Right ventricle myocardium superior (tissue), 1 donor: ENCODE measurements around the gene SELENOF. TPM values are rescaled to one million over a fixed set of nuclear protein-coding genes. Genes with fewer than 3 reads are reported as not detected.
A peak's percentile ranks its signal among the peaks of the same experiment; 100 is the strongest.

ENCODE experiments used
- ATAC-seq: fragments of 200-7000 bp; cut with Tn5 transposase; one replicate; pipeline ENCODE4 v1.9.1; 2020; ENCODE audit warnings: mild to moderate bottlenecking; ENCODE audit not compliant: poor library complexity
- DNase-seq: peaks from one replicate; pipeline ENCODE4 v3.0.0-alpha.2; 2020
- intact Hi-C: fragments of 100-400 bp; cut with DNase I; formaldehyde crosslinking; loops from one replicate; pipeline ENCODE4 v1.11.2; 2022
- total RNA-seq: library from RNA; stranded (reverse); fragmentation: NEBNext Ultra II Directional; extraction: Animal tissue kit (Norgen Biotek cat#: 25700); gene quantifications from one replicate; pipeline ENCODE4 v1.2.1, GENCODE V29; 2021
- donor health status: DM: no; HTN: yes; CAD: no; lungs with severe emphysema.

Gene SELENOF
- total RNA-seq, 1 donor from 2014 or later = 69.8 TPM

DNA sequence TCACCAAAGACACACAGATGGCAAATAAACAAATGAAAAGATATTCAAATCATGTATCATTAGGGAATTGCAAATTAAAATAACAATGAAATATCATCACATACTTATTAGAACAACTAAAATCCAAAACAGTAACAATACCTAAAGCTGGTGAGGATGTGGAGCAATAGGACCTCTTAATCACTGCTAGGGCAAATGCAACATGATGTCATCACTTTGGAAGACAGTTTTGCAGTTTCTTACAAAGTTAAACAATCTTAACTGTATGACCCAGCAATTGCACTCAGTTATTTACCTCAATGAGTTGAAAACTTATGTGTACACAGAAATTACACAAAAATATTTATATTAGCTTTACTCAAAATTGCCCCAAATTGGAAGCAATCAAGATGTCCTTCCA, 47.3 kb downstream of the SELENOF start:
- intact Hi-C loops = no loop called here
- no peak for ATAC-seq
- DNase-seq = no peak

- no peak for ATAC-seq
- no peak for DNase-seq
- intact Hi-C loops = no loop called here
These were observed 47.8 kb downstream of the SELENOF start for GRCh38 chr1:86865973-86866637.

- ATAC-seq (no peak), DNase-seq (no peak)
- intact Hi-C loops = no loop called here
These were observed 51.0 kb downstream of the SELENOF start for GRCh38 chr1:86862920-86863319.

- DNase-seq = no peak
- intact Hi-C loops = no loop called here
- ATAC-seq = no peak
These were observed 52.5 kb downstream of the SELENOF start for GRCh38 chr1:86861424-86861823.

- no peak for DNase-seq
- ATAC-seq = no peak
- intact Hi-C loops = no loop called here
These were observed 53.5 kb downstream of the SELENOF start for GRCh38 chr1:86860424-86860823.

- ATAC-seq = no peak
- DNase-seq = no peak
- intact Hi-C loops = no loop called here
These were observed 53.9 kb downstream of the SELENOF start for GRCh38 chr1:86860020-86860419.

DNA sequence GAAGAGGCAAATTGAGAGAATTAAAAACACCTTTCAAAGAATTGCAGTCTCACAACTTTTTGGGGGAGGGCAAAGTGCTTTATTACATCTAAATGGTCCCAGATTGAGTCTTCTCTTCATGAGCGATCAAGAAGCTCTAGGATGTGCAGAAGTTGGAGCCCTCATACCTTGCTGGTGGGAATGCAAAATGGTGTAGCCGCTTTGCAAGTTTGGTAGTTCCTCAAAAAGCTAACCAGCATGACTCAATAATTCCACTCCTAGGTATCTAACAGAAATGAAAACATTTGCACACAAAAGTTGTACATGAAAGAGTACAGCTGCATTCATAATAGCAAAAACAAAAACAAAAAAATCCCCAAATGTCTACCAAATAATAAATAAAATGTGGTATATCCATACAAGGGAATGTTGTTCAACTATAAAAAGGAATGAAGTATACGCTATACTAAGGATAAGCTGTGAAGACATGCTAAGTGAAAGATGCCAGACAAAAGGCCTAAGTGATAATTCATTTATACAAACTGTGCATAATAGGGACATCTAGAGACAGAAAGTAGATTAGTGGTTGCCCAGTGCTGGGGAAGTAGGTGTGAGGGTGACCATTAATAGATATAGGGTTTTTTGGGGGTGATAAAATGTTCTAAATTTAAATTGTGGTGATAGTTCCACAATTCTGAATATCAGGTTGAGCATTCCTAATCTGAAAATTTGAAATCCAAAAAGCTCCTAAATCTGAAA, 55.2 kb downstream of the SELENOF start:
- intact Hi-C loops = no loop called here
- ATAC-seq (no peak), DNase-seq (no peak)

DNA sequence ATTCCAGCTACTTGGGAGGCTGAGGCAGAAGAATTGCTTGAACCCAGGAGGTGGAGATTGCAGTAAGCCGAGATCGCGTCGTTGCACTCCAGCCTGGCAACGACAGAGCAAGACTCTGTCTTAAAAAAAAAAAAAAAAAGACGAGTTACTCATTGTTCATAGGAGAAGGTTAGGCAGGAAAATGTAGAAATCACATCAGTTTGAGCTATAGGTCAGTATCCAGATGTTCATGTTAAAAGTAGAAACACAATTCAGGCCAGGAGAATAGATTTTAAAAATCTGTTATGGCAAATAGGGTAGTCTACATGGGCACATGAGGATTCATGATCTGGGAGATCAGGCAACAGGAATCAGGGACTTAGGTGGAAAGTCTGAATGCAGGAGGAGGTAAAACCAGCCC, 57.7 kb downstream of the SELENOF start:
- DNase-seq (no peak), ATAC-seq (no peak)
- intact Hi-C loops = no loop called here

- no peak for ATAC-seq
- DNase-seq = no peak
- intact Hi-C loops = no loop called here
These were observed 59.6 kb downstream of the SELENOF start for GRCh38 chr1:86854352-86854751.

- ATAC-seq (no peak), DNase-seq (no peak)
These were observed 61.0 kb downstream of the SELENOF start for GRCh38 chr1:86852782-86853408.

GRCh38 chr1:86852289-86852688, 61.6 kb downstream of the SELENOF start:
- intact Hi-C loops = no loop called here
- ATAC-seq = no peak
- no peak for DNase-seq

More at GRCh38 chr1:86852782-86853408, 61.0 kb downstream of the SELENOF start:
- intact Hi-C loops = no loop called here

DNA sequence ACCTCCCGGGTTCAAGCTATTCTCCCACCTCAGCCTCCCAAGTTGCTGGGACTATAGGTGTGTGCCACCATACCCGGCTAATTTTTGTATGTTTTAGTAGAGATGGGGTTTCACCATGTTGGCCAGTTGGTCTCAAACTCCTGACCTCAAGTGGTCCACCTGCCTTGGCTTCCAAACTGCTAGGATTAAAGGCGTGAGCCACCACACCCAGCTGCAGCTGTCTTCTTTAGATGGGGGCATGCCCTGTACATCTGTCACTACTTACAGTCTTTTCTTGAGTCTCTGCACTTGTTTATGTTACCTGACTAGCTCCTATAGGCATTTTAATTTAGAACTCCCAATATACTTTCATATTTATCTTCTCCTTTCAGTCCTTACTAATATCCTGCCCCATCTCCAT, 64.2 kb downstream of the SELENOF start:
- ATAC-seq (no peak), DNase-seq (no peak)
- intact Hi-C loops = no loop called here

GRCh38 chr1:86848654-86849053, 65.3 kb downstream of the SELENOF start:
- intact Hi-C loops = no loop called here
- no peak for ATAC-seq
- no peak for DNase-seq

DNA sequence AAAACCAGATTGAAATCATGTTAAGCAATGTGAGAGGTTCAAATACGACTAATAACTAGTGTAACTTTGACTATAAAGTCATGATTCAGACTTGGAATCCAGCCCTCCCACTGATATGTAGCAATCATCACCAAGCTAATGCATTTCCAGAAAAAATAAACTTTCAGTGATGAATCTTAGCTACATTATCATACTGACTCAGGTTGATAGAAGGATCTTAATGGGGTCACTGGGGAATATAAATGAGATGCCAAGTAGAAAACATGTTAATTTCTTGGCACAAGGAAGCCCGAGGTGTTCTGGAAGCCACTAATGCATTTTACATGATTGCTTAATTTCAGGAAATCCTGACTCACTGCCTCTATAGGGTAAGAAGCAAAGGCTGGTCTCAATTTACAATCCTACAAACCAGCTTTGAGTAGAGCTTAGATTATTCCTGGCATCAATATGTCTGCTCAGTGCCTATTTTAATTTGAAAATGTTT, 67.7 kb downstream of the SELENOF start:
- ATAC-seq (no peak), DNase-seq (no peak)
- intact Hi-C loops = no loop called here

GRCh38 chr1:86845514-86845913, 68.4 kb downstream of the SELENOF start:
- DNase-seq (no peak), ATAC-seq (no peak)
- intact Hi-C loops = no loop called here

DNA sequence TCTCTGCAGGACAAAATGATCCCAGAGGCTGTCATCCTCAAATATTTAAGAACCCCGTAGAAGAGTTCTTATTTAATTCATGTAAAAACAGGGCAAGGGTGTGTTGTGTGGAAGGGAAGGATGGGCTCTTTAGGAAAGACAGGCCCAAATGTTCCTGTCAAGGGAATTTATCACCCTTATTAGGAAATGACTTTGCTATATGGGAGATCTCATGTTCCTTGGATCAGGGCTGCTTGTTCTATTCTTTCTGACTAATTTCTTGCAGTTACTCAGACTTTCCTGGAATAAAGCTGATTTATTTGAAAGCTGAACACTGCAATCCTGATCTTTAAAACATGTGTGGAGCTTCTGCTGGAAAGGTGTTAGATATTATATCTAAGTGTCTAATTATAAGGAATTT, 72.8 kb downstream of the SELENOF start:
- ATAC-seq (no peak), DNase-seq (no peak)
- intact Hi-C loops = loop anchor here (5.0 kb wide), 1 partner anchor 111 kb away; no protein-coding TSS in a partner anchor

GRCh38 chr1:86833461-86834215, 80.3 kb downstream of the SELENOF start:
- ATAC-seq (peak; percentile 95), DNase-seq (peak; percentile 62)
- intact Hi-C loops = loop anchor here (5.0 kb wide), 2 partner anchors 134 to 254 kb away; no protein-coding TSS in a partner anchor

- no peak for ATAC-seq
- no peak for DNase-seq
- intact Hi-C loops = loop anchor here (5.0 kb wide), 2 partner anchors 135 to 255 kb away; no protein-coding TSS in a partner anchor
These were observed 81.5 kb downstream of the SELENOF start for GRCh38 chr1:86832433-86832832.

GRCh38 chr1:86829321-86829720, 84.6 kb downstream of the SELENOF start:
- intact Hi-C loops = no loop called here
- ATAC-seq = no peak
- no peak for DNase-seq
